HG03520 (cell line): ENCODE results near the gene PPP4C.

Source experiments
- ATAC-seq: cut with Tn5 transposase; IDR thresholded peaks from one replicate; pipeline ENCODE4 v1.9.1; 2021; ENCODE audit warnings: mild to moderate bottlenecking, moderate library complexity; ENCODE audit not compliant: unreplicated experiment

The PPP4C gene

DNA sequence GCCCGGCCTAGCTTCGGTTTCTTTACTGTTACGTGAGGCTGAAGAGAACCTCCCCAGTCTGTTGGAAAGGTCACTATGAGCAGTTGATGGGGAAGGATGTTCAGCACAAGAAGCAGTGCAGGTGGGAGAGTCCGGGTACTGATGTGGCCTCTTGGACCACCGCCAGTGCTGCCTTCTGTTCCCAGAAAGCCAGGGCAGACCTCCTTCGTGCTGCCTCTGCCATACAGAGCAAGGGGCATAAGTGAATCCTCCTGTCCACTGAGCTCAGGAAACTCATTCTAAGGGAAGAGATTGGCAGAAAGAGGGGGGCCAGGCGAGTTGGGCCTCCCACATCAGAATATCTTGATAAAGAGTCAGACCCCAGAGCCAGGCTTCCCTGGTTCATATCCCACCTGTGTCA lies 3.7 kb downstream of the PPP4C start:
- no peak for ATAC-seq

DNA sequence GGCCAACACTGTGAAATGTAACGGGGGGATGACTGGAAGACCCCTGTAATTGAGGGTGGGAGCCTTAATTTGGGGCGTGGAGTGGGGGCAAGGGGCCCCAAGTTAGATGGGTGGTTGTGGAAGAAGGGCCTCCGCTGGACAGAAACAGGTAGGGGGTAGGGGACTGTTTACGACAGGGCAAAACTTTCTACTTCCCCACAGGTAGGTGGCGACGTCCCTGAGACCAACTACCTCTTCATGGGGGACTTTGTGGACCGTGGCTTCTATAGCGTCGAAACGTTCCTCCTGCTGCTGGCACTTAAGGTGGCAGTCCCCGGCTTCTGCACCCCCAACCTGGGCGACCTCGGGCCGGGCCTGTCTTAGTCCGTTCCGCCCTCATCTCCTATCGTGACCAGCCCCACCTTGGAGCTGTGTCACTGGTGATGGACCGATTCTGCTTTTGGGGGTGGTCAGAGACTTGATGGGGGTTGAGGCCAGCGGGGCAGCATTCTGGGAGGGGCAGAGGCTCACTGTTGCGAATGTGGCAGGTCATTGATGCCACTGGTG lies 6.8 kb downstream of the PPP4C start:
- no peak for ATAC-seq

DNA sequence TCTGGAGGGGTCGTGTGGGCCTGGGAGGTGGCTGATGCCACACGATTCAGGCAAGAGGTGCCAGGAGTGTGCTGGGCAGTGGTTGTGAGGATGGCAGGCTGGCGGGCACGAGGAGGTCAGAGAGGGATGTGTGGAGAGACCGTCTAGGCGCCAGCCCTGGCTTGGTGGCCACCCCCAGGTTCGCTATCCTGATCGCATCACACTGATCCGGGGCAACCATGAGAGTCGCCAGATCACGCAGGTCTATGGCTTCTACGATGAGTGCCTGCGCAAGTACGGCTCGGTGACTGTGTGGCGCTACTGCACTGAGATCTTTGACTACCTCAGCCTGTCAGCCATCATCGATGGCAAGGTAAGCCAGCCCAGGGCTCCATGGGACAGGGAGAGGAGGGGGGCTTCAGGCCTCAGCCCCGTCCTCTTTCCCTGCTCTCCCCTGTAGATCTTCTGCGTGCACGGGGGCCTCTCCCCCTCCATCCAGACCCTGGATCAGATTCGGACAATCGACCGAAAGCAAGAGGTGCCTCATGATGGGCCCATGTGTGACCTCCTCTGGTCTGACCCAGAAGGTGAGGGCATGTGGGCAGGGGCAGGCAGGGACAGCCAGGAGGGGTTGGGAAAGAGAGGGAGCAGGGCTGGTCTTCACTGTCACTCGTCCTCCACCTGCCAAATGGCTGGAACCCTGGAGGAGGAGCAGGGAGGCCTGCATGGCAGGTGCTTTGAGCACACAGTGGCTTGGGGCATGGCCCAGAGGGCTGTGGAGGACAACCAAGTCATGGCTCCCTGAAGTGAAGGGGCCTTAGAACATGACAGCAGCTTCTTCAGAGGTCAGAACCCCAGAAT lies 7.6 kb downstream of the PPP4C start:
- no peak for ATAC-seq

DNA sequence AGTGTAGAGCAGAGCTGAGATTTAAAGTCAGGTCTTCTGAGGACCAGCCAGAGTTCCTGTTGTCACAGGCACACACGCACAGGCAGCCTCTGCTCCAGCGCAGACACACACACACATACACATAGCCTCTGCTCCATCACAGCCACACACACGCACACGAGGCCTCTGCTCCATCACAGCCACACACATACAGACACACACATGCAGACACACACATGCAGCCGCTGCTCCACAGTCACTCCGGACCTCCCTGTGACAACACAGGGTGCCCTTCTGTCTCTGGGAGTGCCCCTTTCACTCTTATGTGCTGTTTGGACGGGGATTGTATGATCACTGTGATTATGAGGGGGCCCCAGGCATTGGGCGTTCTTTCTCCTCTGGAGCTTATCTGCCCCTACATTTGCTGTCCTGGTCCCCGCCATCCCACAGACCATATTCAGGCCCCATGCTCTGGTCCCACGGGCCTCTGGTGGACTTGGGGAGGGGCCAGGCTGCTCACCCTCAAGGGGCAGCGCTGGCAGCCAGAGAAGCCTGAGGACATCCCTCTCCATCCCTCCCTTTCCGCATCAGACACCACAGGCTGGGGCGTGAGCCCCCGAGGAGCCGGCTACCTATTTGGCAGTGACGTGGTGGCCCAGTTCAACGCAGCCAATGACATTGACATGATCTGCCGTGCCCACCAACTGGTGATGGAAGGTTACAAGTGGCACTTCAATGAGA lies 8.5 kb downstream of the PPP4C start:
- no peak for ATAC-seq

DNA sequence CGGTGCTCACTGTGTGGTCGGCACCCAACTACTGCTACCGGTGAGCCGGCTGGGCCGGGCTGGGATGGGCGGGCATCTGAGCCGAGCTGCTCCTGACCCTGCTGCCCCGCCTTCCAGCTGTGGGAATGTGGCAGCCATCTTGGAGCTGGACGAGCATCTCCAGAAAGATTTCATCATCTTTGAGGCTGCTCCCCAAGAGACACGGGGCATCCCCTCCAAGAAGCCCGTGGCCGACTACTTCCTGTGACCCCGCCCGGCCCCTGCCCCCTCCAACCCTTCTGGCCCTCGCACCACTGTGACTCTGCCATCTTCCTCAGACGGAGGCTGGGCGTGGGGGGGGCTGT lies 9.0 kb downstream of the PPP4C start:
- ATAC-seq: no peak

DNA sequence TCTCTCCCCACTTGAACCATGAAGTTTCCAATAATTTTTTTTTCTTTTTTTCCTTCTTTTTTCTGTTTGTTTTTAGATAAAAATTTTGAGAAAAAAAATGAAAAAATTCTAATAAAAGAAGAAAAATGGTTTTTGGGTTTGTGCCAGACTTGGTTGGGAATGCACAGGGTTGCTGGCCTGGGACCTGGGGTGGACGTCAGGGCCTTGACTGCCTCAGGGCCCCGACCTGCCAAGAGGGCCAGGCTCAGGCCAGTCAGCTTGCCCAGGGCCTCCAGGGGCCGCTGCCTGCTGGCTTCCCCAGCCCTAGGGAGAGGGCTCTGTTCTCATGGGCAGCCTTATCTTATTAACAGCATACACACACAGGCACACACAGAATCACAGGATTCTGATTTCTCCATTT lies 9.5 kb downstream of the PPP4C start:
- no peak for ATAC-seq

DNA sequence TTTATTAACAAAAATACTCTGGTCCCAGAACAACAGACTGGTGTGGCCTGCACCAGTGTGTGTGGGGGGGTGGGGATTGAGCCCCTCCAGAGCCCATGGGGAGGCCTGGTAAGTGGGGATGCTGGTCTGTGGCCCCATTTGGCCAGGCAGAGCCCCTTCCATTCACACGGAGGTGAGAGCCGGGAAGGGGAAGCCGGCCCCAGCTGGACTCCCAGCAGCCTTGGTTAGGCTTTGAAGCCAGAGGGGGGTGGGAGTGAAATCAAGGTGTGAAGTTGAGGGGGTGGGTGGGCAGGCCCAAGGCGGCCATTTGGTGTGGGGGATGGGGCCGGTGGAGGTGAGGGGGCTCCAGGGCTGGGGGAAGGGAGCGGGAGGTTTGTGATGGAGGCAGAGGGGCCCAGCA lies 10.0 kb downstream of the PPP4C start:
- no peak for ATAC-seq

DNA sequence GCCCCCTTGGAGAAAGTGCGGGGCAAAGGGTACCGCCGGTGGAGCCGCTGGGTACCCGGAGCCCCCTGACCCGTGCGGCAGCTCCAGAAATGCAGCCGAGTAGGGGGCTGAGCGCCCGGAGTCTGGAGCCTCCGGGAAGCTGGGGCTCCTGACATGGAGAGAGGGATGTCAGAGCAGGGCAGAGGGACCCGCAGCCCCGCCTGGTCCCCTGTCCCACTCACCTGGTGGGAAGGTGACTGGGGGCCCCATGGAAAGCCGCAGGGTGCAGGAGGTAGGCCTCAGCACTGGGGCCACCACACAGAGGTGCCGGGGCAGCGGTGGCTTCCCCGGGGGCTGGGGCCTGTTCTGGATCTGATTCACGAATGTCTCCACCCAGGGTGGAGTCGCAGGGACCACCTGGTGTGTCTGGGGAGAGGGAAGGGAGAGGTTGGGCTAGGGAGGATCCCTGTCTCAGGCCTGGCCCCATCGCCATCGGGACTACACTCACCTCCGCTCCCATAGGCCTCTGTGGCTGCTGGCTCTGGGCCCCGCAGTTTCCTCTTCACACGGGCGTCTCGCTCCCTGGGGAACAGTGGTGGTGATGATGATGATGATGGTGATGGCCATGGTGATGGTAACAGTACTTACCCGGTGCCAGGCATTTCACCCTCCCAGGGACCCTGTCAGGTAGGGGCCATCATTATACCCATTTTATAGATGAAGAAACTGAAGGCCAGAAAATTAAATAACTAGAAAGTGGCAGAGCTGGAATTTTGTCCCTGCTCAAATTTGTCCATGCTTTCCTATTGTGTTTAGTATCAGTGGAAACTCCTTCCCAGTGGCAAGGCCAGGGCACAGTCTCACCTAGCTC lies 10.7 kb downstream of the PPP4C start:
- no peak for ATAC-seq

DNA sequence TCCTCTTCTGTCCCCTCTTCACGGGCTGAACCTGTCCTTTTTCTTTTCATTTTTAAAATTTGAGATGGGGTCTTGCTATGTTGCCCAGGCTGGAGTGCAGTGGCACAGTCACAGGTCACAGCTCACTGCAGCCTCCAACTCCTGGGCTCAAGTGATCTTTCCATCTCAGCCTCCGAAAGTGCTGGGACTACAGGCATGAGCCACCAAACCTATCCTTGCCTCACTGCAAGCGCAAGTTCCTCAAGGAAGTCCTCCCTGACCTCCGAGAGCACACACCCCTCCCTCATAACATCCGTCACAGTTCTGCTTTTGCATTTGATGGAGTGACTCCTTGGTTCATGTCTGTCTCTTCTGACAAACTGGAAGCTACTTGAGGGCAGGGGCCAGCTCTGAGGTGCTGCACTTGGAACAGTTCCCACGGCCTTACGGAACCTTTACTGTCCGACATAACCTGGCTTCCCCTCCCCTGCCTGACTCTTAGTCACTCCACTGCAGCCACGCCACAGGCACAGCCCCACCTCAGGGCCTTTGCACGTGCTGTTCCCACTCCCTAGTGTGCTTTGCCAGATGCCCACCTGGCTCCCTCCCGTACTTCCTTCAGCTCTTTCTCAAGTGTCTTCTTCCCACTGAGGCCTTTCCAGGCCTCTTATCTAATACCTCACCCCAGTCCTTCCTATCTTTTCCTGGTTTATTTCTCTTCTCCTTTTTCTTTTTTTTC lies 11.5 kb downstream of the PPP4C start:
- no peak for ATAC-seq

DNA sequence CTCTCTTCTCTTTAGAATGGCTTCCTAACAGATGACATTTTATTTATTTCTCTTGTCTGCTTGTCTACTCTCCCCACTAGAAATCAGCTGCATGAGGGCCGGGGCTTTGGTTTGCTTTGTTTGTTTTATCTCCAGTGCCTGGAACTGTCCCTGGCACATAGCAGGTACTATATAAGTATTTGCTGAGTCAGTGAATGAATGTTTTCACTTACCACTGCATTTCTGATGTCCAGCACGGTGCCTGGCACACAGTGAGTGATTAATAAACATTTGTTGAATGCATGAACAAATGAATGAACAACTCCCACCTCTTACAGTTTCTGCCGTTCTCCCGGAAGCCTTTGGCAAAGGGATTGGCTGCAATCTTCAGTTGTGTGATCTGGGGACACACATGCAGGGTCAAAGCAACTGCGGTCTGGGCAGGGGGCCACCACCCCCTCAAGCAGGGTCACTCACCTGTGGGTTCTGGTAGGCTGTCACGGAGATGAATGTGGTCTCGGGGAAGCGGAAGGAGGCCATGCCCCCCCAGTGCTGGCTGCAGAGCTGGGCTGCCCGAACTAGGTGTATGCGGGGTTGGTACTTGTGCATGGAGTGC lies 12.5 kb downstream of the PPP4C start:
- no peak for ATAC-seq

DNA sequence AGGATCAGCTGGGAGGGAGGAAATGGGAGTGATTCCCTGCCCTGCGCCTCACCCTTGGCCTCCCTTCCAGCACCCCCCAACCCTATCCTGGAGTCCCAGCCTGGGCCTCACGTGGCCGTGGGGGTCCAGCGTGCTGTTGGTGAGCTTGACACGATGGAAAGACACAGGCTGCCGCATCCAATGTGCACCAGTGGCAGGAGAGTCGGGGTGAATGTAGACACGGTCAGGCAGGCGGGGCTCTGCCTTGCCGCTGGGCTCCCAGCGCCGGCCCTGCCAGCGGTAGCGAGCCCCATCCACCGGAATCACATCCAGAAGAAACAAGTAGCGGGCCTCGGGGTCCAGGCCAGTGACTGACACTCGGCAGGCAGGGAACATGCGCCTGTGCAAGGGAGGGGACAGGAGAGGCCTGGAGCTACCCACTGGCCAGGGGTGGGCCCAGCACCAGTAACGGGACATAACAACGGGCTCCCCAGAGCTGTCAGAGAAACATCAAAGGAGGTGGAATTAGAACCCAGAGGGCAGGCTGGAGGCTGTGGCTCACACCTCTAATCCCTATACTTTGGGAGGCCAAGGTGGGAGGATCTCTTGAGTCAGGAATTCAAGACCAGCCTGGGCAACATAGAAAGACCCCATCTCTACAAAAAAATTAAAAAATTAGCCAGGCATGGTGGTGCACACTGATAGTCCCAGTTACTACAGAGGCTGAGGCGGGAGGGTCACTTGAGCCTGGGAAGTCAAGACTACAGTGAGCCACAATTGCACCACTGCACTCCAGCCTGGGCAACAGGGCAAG lies 13.2 kb downstream of the PPP4C start:
- ATAC-seq: no peak

DNA sequence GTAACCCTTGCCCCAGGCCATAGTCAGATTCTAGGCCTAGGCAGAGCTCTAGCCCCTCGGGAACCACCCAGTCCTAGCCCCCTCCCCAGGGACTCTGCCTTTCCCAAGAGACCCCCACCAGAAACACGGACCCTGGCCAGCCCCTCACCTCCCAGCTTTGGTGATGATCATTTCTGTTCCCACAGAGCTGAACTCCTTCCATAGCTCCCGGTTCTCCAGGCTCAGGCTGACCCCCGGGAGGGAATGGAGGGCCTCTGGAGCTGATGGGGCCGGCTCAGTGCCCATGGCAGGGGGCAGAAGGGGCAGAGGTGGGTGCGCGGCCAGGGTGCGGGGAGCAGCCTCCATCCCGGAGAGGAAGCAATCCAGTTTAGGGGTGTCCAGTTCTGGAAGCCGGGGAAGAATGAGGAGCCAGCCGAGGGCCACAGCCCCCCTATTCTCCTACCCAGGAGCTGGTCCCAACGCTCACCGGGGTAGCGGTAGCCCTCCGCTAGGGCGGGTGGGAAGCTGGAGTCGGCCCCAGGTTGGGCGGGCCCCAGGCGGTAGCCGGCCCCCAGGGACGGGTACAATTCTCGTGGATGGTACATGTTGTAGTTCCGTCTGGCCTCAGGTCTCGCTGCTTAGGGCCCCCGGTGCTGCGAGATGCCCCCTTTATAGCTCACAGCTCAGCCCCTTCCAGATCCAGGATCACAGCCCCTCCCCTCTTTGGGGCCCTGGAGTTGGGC lies 15.0 kb downstream of the PPP4C start:
- ATAC-seq: no peak

DNA sequence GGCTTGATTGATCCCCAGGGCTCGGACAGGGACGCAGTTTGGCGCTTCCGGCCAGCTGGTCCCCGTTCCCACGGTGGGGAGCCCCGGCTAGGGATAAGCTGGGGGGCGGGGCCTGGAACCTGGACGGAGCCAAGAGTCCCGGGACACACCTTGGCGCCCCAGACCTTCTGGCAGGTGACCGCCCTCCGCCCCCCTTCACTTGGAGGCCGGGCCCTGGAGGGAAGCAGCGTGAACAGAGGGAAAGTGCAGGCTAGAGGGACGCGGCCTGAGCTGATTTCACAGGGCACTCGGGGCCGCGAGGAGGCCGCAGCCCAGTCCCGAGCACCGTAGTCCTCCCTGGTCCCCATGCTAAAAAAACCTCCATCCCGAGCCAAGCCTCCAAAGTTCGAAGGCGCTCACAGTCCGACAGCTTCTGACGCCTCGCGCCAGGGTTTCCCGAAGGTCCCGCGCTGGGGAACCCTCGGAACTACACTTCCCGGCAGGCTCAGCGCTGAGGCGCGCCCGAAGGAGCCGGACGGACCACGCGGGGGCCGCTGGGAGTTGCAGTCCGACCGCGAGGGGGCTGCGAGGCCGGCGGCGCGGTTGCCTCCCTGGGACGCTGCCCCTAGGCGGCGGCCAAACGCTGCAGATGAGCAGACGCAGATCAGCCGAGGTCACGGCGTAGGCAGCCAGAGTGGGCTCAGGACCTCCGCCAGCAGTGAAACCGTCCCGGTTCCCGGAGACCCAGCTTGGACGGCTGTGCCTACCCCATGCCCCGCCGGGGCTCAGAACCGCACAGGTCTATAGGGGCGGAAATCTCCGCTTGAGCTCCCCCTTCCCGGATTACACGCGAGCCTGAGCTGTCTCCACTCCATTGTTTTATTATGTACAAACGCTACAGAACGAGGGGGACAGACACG lies 15.9 kb downstream of the PPP4C start, which contains the start of gene TBX6:
Gene TBX6 (minus strand): TSS at position 451 of the 899 bp plus-strand sequence. CDS start 731 bp downstream, outside the sequence.
- peak; percentile 53 for ATAC-seq

DNA sequence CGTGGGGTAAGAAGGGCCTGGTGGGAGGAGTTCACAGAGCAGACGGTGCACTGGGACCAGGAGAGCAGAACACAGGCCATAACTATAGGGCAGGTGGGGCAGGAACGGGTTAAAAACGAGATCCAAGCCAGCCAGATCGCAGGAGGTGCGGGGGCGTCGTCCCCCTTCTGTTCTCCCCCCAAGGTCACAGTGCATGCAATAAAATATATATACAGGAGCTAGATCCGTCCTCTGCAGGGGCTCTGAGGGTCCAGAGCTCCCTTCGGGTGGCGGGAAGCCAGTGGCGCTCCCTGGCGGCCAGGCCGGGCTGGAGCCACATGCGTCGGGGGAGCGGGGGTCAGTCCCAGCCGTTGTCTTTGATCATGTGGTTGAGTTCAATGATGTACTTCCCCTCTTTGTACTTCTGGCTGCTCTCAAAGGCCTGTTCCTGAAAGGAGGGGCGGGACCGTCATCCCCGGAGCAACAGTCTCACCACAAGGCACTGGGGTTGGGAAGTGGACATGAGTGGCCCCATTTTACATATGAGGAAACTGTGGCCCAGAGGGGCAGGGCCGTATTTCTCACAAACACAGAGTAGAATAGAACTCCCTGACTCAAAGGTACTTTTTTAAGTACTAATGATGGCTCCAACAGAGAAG lies 16.7 kb downstream of the PPP4C start:
- ATAC-seq: peak; percentile 38

DNA sequence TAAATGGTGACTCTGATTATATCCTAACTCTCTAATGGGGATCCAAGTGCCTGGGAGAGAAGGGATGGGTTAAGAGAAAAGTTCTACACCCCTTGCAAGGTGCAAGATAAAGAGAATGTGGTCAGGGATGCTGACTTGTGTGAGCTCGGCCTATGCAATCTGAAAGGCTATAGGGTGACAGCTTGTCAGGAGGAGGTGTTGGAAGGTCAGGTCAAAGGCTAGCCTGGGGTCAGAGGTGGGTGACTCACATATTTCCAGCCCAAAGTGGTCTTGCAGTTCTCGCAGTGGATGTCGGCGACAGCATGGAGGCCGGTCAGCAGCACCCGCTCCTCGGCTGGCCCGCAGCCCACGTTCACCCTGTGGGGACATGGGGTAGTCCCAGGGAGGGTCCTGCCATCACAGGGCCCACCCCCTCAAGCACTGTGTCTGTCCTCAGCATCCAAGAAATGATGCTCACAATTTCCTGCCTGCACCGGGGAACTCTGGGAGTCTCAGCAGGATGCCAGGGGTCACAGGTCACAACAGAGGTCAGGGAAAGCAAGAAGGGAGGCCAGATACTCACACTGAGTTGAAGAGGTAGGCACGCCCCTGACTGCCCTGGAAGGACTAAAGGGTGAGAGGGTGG lies 18.9 kb downstream of the PPP4C start:
- ATAC-seq: no peak

DNA sequence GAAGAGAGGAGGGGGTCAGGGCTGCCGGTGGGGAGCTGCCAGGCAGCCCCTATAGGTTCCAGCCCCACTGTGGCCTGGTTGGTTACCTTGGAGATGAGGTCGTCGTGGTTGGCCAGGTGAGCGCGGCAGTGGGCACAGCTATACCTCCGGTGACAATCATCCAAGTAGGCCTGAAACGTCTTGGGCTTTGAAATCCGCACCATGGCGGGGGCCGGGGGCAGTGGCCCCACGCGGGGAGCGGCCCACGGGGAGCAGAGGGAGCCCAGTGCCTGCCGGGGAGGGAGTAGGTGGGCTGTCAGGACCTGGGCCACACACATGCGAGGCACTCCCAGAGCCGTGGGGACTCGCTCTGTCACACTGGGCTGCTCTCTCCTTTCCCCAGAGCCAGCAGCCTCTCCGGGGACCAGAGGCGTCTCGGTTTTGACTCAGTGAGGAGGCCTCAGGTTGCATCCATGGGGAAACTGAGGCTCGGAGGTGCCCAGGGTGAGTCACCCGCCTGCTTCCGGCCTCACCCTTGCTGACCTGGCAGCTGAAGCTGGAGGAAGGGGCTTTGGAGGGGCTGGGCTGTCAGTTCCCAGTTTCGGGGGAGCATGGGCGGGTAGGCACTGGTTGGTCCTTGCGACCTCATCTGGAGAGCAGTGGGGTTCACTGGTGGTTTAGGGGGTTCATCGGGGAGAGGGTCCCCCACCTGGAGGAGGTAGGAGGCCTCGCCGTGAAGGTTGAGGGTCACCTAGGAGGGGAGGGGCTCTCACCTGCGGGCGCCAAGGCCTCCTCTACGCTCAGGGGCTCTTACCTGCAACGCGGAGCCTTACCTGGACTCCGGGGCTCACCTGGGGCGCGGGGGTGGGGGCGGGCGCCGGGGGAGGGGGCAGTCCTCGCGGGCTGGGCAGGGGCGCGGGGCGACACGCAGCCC lies 19.6 kb downstream of the PPP4C start:
- no peak for ATAC-seq
